Activated T-helper 1 cell treated with anti-CD3 and anti-CD28 coated beads, Interleukin-2, amount 50 U/mL, for 16 hours (primary cell): ENCODE measurements around the gene HOXA9.

Source experiments
- DNase-seq, 2 donors: peaks; one replicate each; pipeline ENCODE4 v3.0.0-alpha.2; 2020; ENCODE audit warnings: low read depth in 1 of 2, low spot score in 1 of 2

Gene HOXA9

DNA sequence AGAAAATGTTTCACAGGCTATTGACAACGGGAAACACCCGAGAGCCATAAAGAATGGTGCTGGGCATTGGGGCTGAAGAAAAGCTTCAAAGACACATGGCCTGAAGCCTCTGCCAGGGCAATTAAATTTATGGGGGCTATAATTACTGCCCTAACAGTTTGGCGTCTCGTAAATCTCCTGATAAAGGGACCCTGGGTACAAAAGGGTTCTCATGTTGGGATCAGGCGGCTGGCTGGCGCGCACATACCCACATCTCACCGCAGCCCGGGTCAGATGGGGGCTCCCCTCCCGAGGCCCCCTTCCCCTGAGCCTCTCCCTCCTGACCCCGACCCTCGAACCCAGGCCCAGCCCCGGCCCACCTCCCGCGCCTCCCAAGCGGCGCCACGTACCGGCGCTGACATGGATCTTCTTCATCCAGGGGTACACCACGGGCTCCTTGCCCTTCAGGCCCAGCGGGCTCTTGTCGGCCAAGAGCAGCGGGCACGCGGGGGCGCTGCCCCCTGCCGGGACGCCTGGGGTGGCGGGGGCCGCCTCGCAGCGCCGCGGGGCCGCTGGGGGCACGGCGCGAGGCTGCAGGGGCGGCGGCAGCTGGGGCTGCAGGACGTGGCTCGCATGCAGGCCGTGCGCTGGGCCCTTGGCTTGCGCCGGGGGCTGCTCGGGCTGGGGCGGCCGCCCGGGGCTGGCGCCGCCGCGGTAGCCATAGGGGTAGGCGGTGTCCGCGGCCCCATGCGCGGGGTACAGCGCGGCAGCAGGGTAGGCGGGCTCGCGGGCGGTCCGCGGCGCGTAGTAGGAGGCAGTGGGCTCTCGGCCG, 35.4 kb downstream of the HOXA9 start:
- no peak for DNase-seq

DNA sequence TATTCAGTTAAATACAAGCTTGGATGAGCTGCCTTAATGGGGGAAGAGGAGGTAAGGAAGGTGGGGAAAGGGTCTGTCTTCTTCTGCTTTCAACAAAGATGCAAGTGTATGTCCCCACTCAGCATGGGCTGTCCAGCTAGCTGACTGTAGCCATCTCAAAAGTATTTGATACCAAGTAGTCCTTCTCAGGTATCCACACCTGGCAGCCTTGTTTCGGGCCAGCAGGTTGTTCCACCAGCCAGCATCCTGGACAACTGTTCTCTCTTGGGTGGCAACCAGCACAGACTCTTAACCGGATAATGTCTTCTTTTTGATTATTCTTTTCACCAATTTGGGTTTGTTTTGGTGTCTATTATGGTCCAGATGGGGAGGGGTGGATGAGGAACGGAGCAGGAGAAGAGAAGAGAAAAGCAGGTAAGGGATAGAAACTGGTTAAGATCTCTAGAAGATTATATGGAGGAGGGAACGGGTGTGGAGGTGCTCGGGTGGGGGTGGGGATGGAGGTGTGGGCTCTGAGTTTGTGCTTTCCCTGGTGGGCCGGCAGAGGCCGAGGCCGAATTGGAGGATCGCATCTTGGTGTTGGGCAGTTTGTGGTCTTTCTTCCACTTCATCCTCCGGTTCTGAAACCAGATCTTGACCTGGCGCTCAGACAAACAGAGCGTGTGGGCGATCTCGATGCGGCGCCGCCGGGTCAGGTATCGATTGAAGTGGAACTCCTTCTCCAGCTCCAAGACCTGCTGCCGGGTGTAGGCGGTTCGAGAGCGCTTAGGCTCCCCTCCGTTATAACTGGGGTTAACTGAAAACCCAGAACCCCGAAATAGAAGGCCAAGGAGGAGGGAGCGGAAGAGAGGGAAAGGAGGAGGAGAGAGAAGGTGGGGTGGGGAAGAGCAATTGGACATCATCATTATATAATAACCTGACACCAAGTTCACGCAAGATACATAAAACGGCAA, 36.3 kb downstream of the HOXA9 start:
- DNase-seq = no peak

- no peak for DNase-seq
Observed at GRCh38 chr7:27128034-27128433, 37.3 kb downstream of the HOXA9 start.

- no peak for DNase-seq
Observed at GRCh38 chr7:27126596-27127327, 38.6 kb downstream of the HOXA9 start.

- no peak for DNase-seq
Observed at GRCh38 chr7:27125986-27126394, 39.3 kb downstream of the HOXA9 start.

DNA sequence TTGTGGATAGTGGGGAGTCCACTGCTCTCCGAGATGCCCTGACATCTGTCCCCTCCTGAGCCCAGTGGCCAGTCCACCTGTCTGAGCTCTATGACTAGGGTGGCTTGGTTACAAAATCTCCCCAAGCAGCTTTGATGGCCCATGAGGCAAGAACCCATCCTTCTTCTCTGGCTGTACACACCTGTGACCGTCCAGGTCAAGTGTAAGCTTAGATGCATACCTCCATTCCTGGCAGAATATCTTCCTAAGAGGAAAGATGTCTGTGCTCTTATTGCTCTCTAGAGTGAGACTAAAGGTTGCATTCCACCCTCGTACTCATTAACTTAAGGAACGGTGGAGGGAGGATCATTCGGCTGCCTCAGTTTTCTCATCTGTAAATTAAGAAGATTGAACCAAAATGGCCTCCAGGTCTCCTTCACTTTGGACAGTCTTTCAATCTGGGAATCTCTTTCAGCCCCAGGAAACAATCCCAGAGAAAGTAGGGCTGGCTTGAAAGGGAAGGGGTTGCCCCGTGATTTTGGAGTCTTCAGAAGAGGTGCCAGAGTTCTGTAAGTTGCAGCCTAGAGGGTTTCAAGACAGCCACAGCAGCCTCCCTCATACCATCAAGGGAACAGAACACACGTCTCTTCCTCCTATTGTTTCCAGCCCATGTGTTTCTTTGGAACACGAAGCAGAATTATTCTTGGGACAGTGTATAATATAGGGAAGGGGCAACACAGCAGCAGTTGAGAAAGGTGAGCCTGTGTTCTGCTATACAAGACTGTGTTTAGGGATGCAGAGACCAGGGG, 40.2 kb downstream of the HOXA9 start:
- DNase-seq = no peak

- DNase-seq = no peak
Observed at GRCh38 chr7:27124096-27124901, 41.0 kb downstream of the HOXA9 start.

DNA sequence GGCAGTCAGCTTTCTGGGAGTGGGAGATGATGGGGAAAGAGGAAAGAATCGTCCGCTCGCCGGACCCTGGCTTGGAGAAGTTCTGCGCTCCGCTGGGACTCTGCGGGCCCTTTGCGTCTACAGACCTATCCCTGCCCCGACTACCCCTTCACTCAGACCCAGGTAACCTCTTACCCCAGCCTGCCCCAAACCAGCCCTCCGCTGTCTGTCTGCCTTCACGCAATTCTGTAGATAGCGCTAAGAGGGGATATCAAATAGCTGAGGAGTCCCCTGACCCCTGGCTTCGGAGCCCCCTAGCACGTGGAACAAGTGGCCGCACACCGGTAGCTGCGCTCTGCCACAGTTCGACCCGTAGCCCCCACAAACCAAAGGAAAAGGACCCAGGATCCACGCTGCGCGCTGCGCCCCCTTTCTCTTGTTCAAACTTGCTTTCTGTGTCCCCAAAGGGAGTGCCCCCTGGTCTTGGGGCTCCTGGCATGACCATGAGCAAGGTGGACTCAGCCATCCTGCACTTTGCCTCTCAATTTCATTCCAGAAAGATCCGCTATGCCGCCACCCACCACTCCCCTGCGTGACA, 41.8 kb downstream of the HOXA9 start:
- no peak for DNase-seq

- DNase-seq = no peak
Observed at GRCh38 chr7:27123007-27123476, 42.3 kb downstream of the HOXA9 start.

DNA sequence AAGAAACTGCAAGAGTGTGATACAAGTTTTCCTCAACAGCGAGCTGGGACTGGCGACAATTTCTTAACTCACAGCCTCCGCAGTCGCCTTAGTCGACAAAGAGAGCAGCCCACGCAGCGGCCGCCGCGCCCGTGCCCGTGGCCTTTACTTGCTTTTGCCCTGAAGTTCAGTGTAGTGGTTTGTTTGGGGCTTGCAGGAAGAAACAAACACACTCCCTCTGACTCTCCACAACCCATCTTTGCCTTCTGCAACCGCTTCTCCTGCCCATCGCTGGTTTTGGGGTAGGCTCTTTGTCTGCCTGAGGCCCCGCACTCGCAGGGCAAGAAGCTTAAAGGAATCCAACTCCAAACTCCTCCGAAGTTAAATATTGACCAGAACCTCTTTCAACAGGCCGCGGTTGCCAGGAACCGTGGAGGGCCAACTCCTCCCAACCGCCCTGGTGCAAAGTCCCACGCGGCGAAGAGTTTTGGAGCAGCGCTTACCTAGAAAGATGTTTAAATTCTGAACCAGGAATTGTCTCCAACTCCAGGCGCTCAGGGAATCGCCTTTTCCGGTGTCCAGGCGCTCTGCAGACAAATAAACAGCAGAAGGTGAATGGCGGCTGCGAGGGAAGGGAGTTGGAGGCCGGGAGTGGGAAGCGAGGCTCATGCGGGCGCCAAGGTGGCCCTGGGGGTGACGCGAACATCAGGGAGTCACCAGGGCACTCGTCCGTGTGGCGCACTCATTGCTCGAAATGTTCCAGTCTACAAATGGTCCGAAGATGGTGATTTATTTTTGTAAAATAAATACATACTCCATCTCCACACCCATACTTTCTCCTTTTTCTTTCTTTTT, 43.0 kb downstream of the HOXA9 start:
- DNase-seq = no peak

DNA sequence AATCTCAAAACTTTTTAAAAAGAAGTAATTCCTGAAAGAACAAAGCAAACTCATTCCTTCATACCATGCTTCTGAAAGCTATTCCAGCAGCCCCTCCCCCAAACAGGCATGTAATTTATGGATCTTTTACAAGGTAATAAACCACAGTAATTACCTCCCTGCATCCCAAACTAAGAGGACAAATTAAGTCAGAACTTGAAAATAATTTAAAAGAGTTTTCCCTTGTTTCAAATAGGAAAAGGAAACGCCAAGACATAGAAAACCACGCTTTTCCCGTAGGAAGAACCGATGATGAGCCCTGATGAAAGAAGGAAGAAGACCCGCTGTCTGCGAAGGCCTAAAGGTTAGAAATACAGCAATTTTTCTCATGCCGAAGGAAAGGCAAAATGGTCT, 43.7 kb downstream of the HOXA9 start:
- DNase-seq = no peak

DNA sequence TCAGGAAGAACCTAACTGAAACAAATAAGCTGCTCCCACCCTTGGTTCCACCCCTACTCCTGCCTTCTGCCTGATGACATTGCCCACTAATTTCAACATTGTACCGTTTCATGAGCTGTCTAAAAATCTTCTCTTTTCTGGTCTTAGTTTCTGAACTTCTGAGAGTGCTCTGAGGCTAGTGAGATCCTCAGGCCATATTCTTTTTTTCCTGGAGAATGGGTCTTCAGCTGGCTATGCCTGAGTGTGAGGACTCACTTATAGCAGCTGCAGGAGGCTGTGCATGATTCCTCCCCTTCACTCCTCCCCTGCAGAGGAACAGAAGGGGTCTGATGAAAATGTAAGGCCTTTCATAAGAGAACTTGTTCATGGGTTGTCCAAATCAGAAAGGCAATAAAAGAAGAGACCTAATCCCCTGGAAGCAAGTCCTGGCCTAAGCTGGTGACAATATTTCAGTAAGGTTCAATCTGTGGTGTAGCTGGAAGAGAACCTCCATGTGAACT, 45.9 kb downstream of the HOXA9 start:
- no peak for DNase-seq

- no peak for DNase-seq
Observed at GRCh38 chr7:27118580-27118979, 46.8 kb downstream of the HOXA9 start.

DNA sequence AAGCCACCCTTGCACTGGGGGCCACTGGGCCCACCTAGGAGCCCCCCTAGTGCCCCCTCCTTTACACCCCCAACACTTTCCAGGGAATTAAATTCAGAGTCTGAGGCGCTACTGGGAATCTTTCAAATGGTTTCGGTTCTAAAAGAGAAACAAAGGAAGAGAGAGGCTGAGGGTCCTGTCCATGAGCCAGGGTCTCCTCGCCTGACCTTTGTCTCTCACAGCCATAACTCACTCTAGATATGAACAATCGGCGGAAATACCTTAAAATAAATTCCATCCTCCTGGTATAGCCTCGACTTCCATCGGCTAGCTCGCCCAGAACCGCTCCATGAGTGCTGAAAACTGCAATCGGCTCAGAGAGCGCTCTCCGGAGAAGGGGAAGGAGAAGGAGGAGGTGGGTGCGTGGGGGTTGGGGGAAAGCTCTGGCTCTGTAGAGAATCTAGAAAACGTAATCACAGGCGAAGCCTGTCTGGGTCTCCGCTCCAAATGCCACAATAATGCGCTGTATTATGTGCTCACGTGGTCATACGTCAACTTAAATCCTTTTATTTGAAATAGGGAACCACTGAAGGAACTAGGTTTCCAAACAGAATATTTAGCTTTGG, 47.3 kb downstream of the HOXA9 start:
- no peak for DNase-seq

- no peak for DNase-seq
Observed at GRCh38 chr7:27116962-27117886, 48.1 kb downstream of the HOXA9 start.

DNA sequence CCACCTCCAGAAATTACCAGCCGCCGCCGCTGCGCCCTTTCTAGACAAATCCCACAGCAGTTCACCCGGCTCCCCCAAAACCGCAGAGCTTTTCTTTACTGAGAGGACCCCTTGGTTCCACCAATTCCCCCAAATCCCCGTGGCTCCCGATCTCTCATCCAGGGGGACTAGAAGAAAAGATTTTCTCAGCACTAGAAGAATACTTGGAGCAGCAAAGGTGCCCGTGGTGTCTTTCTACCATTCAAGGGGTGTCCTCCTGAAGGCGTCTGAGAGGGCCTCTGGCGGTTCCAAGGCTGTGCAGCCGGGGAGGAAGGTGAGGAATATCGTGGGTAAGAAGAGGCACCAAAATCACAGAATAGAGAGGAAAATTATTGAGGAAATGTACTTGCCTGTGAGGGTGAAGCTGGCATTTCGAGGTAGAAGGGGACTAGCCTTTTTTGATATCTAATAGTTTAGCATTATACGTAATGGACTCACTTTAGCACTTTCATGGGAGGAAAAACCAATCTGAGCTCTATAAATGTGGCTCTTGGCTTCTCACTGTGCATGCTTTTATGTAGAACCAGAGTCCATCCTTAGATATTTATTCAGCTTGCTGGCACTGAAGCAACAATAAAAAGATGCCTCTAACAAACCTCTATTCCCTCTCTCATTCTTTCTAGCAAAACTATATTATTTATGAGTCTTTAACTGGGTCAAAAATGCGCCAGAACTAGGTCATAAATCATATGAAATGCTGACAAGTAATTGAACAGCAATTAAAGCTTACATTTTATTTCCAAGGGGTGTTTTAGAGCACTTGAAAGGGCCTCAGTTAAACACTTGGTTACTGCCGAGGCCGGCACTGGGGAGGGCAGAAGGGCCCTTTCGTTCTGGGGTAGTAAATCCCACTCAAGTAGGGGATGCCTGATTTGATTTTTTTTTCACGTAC, 49.0 kb downstream of the HOXA9 start:
- DNase-seq = no peak
